ENCODE measurements around the gene PTCHD1. TPM values are rescaled to one million over a fixed set of nuclear protein-coding genes. Genes with fewer than 3 reads are reported as not detected.

Gene PTCHD1
- polyA plus RNA-seq (2012; rRNA removed): not detected in 2 replicates
- polyA plus RNA-seq (2012; cell fraction: cytosol; rRNA removed): not detected in 2 replicates
- not detected in 2 replicates for polyA plus RNA-seq (2012; cell fraction: nucleus; rRNA removed)

DNA sequence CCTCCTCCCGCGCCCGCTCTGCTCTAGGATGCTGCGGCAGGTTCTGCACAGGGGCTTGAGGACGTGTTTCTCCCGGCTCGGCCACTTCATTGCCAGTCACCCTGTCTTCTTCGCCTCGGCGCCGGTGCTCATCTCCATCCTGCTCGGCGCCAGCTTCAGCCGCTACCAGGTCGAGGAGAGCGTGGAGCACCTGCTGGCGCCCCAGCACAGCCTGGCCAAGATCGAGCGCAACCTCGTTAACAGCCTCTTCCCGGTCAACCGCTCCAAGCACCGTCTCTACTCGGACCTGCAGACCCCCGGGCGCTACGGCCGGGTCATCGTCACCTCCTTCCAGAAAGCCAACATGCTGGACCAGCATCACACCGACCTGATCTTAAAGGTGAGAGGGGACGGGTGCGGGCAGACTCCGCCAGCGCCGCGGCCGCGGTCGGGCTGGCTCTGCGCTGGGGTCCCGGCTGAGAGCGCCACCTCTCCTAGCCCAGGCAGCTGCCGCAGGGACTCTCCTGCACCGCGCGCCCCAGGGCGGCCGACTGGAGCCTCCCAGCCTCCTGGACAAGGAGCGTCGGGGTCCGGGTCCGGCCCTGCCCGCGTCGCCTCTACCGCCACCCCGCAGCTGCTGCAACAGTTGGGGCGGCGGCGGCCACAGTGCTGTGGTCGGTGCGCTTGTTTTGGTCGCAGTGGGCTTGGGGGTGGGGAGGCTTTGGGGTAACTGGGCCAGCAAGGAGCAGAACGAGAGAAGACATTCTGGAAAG lies at the start of gene PTCHD1:
PTCHD1 (plus strand) TSS at position 2 of the 752 bp plus-strand sequence; CDS start at position 29, 27 bp downstream.
- H3K36me3 ChIP-seq (replicated peaks in 1 of 2; ENCODE audit: control insufficient read depth in 1 of 2, insufficient read depth in 2 of 2, low read length in 1 of 2): no peaks in the 10 kb centered on the region
- POLR2A ChIA-PET: no interaction called here
- peak within 1 kb of the TSS; percentile 50; the same call in 1 of the 2 replicates for H3K4me2 ChIP-seq
- CTCF ChIA-PET: no interaction called here
- TF ChIP-seq, protein P1, sequence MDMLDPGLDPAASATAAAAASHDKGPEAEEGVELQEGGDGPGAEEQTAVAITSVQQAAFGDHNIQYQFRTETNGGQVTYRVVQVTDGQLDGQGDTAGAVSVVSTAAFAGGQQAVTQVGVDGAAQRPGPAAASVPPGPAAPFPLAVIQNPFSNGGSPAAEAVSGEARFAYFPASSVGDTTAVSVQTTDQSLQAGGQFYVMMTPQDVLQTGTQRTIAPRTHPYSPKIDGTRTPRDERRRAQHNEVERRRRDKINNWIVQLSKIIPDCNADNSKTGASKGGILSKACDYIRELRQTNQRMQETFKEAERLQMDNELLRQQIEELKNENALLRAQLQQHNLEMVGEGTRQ (IDR thresholded peaks at IDR 0.05; ENCODE audit: borderline replicate concordance, low read depth, low read length): no peak
- TF ChIP-seq FOXM1 (IDR thresholded peaks at IDR 0.05; ENCODE audit: low read depth) (no peak), CHD2 (IDR thresholded peaks at IDR 0.05; ENCODE audit: low read length, partially characterized antibody) (no peak), RXRA (IDR thresholded peaks at IDR 0.05; ENCODE audit: borderline replicate concordance, low read depth) (no peak)
- TF ChIP-seq, protein P2, sequence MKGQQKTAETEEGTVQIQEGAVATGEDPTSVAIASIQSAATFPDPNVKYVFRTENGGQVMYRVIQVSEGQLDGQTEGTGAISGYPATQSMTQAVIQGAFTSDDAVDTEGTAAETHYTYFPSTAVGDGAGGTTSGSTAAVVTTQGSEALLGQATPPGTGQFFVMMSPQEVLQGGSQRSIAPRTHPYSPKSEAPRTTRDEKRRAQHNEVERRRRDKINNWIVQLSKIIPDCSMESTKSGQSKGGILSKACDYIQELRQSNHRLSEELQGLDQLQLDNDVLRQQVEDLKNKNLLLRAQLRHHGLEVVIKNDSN (IDR thresholded peaks at IDR 0.05; ENCODE audit: borderline replicate concordance, low read depth): no peak
- TF ChIP-seq, protein P3, sequence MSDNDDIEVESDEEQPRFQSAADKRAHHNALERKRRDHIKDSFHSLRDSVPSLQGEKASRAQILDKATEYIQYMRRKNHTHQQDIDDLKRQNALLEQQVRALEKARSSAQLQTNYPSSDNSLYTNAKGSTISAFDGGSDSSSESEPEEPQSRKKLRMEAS (IDR thresholded peaks at IDR 0.05; ENCODE audit: low read depth): no peak
- TF ChIP-seq, protein P4, sequence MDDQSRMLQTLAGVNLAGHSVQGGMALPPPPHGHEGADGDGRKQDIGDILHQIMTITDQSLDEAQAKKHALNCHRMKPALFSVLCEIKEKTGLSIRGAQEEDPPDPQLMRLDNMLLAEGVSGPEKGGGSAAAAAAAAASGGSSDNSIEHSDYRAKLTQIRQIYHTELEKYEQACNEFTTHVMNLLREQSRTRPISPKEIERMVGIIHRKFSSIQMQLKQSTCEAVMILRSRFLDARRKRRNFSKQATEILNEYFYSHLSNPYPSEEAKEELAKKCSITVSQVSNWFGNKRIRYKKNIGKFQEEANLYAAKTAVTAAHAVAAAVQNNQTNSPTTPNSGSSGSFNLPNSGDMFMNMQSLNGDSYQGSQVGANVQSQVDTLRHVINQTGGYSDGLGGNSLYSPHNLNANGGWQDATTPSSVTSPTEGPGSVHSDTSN (IDR thresholded peaks at IDR 0.05): no peak
- peaks cover 56% of the 10 kb centered on the region for H3K27me3 ChIP-seq (ENCODE audit: insufficient read depth)
- no peak within 1 kb of the TSS for H3K27ac ChIP-seq (ENCODE audit: low read depth in 2 of 2, low read length in 1 of 2)
- DNase-seq: peak; percentile 46
- no peaks in the 10 kb centered on the region for H4K20me1 ChIP-seq (ENCODE audit: insufficient read depth)
- 30% methylated on average over 24 of the region's 64 CpGs for WGBS (ENCODE audit: low lambda C conversion rate)
- no peaks in the 10 kb centered on the region for H3K9me3 ChIP-seq
- peaks cover 0 to 4% of the 10 kb centered on the region in 2 experiments; a peak in 1 of 4 replicates for H3K4me1 ChIP-seq (ENCODE audit: control insufficient read depth in 1 of 2, insufficient read depth in 2 of 2, low read depth in 1 of 2, low read length in 1 of 2)
- no peaks in the 10 kb centered on the region for H3K79me2 ChIP-seq (ENCODE audit: insufficient read depth)
- no peak within 1 kb of the TSS for H3K9ac ChIP-seq
- H3K4me3 ChIP-seq (ENCODE audit: low read depth in 2 of 2, low read length in 1 of 2): no peak within 1 kb of the TSS; a peak in 1 of 4 replicates
- H3K9me2 ChIP-seq: no peaks in the 10 kb centered on the region
- no peak within 1 kb of the TSS for H2AFZ ChIP-seq (ENCODE audit: low read depth)
- no peaks in the 10 kb centered on the region for H3F3A ChIP-seq (replicated peaks; ENCODE audit: insufficient read depth)

DNA sequence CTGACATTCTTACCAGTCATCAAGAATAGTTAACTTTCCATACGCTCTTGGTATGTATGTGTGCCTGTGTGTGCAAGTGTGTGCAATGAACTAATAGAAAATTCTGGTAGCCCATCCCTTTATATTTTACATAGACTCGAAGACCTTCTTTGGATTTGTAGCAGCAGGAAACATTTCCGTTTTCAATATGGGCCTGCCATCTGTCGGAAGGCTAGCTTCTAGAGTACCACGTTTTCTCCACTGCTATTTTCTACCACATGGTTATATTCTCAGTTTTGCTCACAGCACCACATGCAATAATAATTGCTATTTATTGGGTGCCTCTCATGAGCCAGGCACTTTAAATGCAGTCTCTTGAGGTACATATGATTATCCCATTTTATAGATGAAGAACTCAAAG lies 47.9 kb upstream of the PTCHD1 start:
- POLR2A ChIA-PET: no interaction called here
- Histone ChIP-seq H3K27me3 (ENCODE audit: insufficient read depth) (no peaks in the 10 kb centered on the region), H3K27ac (ENCODE audit: low read depth in 2 of 2, low read length in 1 of 2) (no peak overlapping the region), H3F3A (replicated peaks; ENCODE audit: insufficient read depth) (no peaks in the 10 kb centered on the region), H3K9ac (no peak overlapping the region), H3K4me3 (ENCODE audit: low read depth in 2 of 2, low read length in 1 of 2) (no peak overlapping the region), H3K36me3 (replicated peaks in 1 of 2; ENCODE audit: control insufficient read depth in 1 of 2, insufficient read depth in 2 of 2, low read length in 1 of 2) (no peaks in the 10 kb centered on the region), H4K20me1 (ENCODE audit: insufficient read depth) (no peaks in the 10 kb centered on the region), H3K79me2 (ENCODE audit: insufficient read depth) (no peaks in the 10 kb centered on the region), H3K9me2 (no peaks in the 10 kb centered on the region), H3K4me1 (ENCODE audit: control insufficient read depth in 1 of 2, insufficient read depth in 2 of 2, low read depth in 1 of 2, low read length in 1 of 2) (no peaks in the 10 kb centered on the region), H2AFZ (ENCODE audit: low read depth) (no peak overlapping the region), H3K9me3 (no peaks in the 10 kb centered on the region), H3K4me2 (no peak overlapping the region)
- CTCF ChIA-PET: interaction anchor here (0.6 kb wide), 1 partner anchor 118 kb away, joined by 3 read pairs; no protein-coding TSS in a partner anchor
- TF ChIP-seq MXI1 (IDR thresholded peaks at IDR 0.05; ENCODE audit: low read depth, low read length) (no peak), SIN3A (IDR thresholded peaks at IDR 0.05; ENCODE audit: borderline replicate concordance, low read depth, low read length) (no peak), POLR2AphosphoS5 (IDR thresholded peaks at IDR 0.05; ENCODE audit: low read depth, low read length) (no peak), EZH2phosphoT487 (IDR thresholded peaks at IDR 0.05; ENCODE audit: borderline replicate concordance, low read depth) (no peak), RCOR1 (IDR thresholded peaks at IDR 0.05; ENCODE audit: low read length) (no peak), ELF1 (IDR thresholded peaks at IDR 0.05) (no peak), TEAD4 (IDR thresholded peaks at IDR 0.05; ENCODE audit: borderline replicate concordance, insufficient read depth) (no peak), RXRA (IDR thresholded peaks at IDR 0.05; ENCODE audit: borderline replicate concordance, low read depth) (no peak), RAD21 (IDR thresholded peaks at IDR 0.05; ENCODE audit: low read length) (no peak), NFIC (IDR thresholded peaks at IDR 0.05; ENCODE audit: borderline replicate concordance) (no peak), TCF12 (IDR thresholded peaks at IDR 0.05) (no peak), GATA2 (CRISPR knock-in tag; IDR thresholded peaks at IDR 0.05) (no peak)
- TF ChIP-seq, protein P3 (IDR thresholded peaks at IDR 0.05; ENCODE audit: low read depth): no peak
- TF ChIP-seq, protein P5, sequence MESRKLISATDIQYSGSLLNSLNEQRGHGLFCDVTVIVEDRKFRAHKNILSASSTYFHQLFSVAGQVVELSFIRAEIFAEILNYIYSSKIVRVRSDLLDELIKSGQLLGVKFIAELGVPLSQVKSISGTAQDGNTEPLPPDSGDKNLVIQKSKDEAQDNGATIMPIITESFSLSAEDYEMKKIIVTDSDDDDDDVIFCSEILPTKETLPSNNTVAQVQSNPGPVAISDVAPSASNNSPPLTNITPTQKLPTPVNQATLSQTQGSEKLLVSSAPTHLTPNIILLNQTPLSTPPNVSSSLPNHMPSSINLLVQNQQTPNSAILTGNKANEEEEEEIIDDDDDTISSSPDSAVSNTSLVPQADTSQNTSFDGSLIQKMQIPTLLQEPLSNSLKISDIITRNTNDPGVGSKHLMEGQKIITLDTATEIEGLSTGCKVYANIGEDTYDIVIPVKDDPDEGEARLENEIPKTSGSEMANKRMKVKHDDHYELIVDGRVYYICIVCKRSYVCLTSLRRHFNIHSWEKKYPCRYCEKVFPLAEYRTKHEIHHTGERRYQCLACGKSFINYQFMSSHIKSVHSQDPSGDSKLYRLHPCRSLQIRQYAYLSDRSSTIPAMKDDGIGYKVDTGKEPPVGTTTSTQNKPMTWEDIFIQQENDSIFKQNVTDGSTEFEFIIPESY (IDR thresholded peaks at IDR 0.05; ENCODE audit: borderline replicate concordance, low read depth): no peak
- WGBS (ENCODE audit: low lambda C conversion rate): 19% methylated on average over 5 of the region's 5 CpGs
- DNase-seq: no peak

Measured in SK-N-SH (cell line).